Fibroblast of pulmonary artery (primary cell): Measurements from ENCODE around the gene LRP10.
A peak's percentile ranks its signal among the peaks of the same experiment; 100 is the strongest.

Experiments
- DNase-seq: peaks from one replicate; pipeline ENCODE4 v3.0.0-alpha.2; 2010; ENCODE audit warnings: low read depth
- H3K4me3 ChIP-seq: replicated peaks from 2 replicates; pipeline ENCODE4 v1.5.1; 2011; ENCODE audit warnings: low read depth, mild to moderate bottlenecking, control low read depth, low read length, moderate library complexity
- CTCF ChIP-seq: IDR thresholded peaks from 2 replicates; pipeline ENCODE4 v1.5.1; 2011; ENCODE audit warnings: mild to moderate bottlenecking, control low read depth, low read length, inconsistent platforms; ENCODE audit errors: missing control alignments

Gene LRP10

DNA sequence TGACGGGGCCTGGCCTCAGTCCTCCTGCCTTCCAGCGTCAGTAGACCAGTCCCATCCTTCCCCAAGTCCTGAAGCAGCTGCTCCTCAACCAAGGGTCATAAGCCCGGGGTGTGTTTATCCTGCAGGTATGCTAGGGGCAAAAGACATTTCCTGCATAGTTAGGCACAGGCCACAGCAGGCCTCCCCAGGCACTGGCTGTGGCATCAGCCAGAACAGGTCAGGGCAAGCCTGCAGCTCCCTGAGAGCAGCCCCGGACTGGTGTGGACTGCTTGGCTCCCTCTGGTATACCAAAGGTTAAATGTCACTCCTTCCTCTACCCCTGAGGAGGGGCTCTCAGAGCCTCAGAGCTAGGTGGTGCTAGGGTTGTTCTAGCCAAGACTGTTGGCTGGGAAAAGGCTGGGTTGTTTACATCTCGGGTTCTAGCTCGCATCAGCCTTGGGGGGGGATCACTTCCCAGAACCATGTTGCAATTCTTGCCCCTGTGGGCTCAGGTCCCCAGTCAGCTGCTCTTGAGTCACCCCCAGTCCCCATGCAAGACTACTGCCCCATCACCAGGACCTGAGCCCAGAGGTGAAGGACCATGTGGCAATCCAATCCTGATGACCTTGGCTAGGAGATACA is 32.3 kb upstream of the LRP10 start:
- peak; percentile 58 for DNase-seq
- no peak for TF ChIP-seq CTCF
- H3K4me3 ChIP-seq: peak overlapping the region; percentile 98

- DNase-seq: no peak
- no peak overlapping the region for H3K4me3 ChIP-seq
- TF ChIP-seq CTCF: no peak
Measured at GRCh38 chr14:22841311-22841710, 30.2 kb upstream of the LRP10 start.

DNA sequence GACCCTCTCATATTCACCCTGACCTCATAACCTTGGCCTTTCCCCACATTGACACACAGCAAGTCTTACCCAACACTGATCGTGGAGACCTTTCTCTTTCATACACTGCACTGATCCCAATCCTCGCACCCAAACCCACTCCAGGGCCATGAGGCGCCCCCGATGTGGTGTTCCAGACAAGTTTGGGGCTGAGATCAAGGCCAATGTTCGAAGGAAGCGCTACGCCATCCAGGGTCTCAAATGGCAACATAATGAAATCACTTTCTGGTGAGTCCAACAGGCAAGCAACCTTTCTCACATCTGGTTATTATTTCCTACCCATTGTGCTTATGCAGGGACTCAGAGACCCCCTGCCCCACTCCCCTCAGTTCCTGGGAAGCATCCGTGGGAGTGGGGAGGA is 29.8 kb upstream of the LRP10 start:
- H3K4me3 ChIP-seq: no peak overlapping the region
- no peak for DNase-seq
- TF ChIP-seq CTCF: no peak

DNA sequence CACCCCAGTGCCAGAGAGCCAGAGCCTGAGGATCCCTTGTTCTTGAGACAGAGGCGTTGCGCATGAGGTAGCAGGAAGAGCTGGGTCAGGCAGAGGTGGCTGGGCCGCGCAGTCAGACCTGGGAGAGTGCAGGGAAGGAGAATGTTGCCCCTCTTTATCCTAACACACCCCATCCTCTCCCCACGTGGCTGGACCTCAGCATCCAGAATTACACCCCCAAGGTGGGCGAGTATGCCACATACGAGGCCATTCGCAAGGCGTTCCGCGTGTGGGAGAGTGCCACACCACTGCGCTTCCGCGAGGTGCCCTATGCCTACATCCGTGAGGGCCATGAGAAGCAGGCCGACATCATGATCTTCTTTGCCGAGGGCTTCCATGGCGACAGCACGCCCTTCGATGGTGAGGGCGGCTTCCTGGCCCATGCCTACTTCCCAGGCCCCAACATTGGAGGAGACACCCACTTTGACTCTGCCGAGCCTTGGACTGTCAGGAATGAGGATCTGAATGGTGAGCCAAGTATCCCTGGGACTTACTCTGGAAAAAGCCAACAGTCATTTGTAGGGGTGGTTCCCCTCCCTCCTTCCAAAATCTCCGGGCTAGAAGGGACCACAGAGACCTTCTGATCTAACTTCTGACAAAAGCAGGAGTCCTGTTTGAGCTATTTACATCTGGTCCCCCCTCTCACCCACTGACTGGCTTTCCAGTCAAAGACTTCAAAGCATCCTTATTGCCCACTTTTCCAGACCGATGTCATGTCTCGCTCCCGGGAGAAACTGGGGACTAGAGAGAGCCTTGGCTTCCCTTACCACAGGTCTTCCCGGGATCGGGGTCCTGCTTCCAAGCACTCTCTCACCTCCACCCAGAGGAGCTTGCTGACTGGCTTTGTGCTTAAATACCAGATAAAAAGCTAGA is 29.1 kb upstream of the LRP10 start:
- no peak overlapping the region for H3K4me3 ChIP-seq
- TF ChIP-seq CTCF: no peak

GRCh38 chr14:22843123-22843925 is 28.2 kb upstream of the LRP10 start:
- no peak for DNase-seq
- no peak for TF ChIP-seq CTCF
- H3K4me3 ChIP-seq: no peak overlapping the region

More for the DNA sequence above, 29.1 kb upstream of the LRP10 start:
- DNase-seq: no peak

DNA sequence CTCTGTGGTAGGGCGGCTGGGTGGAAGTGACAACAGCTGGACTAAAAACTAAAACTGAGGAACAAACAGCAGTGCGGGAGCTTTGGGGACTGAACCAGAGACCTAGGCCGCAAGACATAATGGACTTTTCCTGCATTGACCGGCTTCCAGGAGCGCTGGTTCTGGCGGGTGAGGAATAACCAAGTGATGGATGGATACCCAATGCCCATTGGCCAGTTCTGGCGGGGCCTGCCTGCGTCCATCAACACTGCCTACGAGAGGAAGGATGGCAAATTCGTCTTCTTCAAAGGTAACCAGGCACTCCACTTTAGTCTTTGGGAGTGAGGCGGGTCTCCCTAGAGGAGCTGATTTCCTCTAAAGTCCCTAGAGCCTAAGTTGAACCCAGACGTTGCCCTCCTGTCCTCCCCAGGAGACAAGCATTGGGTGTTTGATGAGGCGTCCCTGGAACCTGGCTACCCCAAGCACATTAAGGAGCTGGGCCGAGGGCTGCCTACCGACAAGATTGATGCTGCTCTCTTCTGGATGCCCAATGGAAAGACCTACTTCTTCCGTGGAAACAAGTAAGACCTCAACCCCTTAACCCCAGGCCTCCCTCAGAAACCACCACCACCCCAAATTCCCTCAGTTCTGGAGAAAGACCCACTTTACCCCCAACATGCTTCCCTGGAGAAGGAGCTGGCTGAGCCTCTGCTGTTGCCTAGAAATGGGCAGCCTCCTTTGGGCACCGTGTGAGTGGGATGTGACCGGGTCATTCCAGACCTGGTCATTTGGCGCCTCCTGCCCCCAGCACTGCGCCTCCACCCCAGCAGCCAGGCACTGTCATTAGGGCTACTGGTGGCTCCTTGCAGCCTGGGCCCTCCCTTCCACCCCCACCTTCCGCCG is 27.1 kb upstream of the LRP10 start:
- DNase-seq: no peak
- no peak for TF ChIP-seq CTCF
- H3K4me3 ChIP-seq: no peak overlapping the region
